ENCODE data around the gene MTAP. TPM values are rescaled to one million over a fixed set of nuclear protein-coding genes. Genes with fewer than 3 reads are reported as not detected.

The MTAP gene
- total and polyA plus RNA-seq, 4 donors = 8.6 to 17.7 (median 12.6) TPM

- H3K4me3 ChIP-seq (ENCODE audit: low read depth in 1 of 3, low read length in 3 of 3) = no peak overlapping the region
- TF ChIP-seq YY1 (IDR thresholded peaks at IDR 0.05) = no peak
- TF ChIP-seq, protein P1, sequence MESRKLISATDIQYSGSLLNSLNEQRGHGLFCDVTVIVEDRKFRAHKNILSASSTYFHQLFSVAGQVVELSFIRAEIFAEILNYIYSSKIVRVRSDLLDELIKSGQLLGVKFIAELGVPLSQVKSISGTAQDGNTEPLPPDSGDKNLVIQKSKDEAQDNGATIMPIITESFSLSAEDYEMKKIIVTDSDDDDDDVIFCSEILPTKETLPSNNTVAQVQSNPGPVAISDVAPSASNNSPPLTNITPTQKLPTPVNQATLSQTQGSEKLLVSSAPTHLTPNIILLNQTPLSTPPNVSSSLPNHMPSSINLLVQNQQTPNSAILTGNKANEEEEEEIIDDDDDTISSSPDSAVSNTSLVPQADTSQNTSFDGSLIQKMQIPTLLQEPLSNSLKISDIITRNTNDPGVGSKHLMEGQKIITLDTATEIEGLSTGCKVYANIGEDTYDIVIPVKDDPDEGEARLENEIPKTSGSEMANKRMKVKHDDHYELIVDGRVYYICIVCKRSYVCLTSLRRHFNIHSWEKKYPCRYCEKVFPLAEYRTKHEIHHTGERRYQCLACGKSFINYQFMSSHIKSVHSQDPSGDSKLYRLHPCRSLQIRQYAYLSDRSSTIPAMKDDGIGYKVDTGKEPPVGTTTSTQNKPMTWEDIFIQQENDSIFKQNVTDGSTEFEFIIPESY (IDR thresholded peaks at IDR 0.05) = no peak
- TF ChIP-seq GABPA (IDR thresholded peaks at IDR 0.05 in 1 of 2, conservative IDR thresholded peaks at IDR 0.05 in 1 of 2) = no peak
- TF ChIP-seq FOXA1 (IDR thresholded peaks at IDR 0.05) = no peak
- TF ChIP-seq, protein P2, sequence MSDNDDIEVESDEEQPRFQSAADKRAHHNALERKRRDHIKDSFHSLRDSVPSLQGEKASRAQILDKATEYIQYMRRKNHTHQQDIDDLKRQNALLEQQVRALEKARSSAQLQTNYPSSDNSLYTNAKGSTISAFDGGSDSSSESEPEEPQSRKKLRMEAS (IDR thresholded peaks at IDR 0.05) = no peak
- no peak for TF ChIP-seq FOXA2 (IDR thresholded peaks at IDR 0.05)
- TF ChIP-seq HNF4A (conservative IDR thresholded peaks at IDR 0.05) = no peak
- H3K36me3 ChIP-seq (ENCODE audit: control insufficient read depth in 4 of 4, insufficient read depth in 3 of 4, low read depth in 1 of 4, low read length in 3 of 4) = peaks cover 0 to 6% (median 0%) of the 10 kb centered on the region in 4 donors
- no peaks in the 10 kb centered on the region for H3K4me1 ChIP-seq (ENCODE audit: control insufficient read depth in 4 of 4, insufficient read depth in 4 of 4, low read length in 3 of 4)
- DNase-seq (ENCODE audit: low spot score) = no peak
- no peak overlapping the region for H3K9ac ChIP-seq (ENCODE audit: low read depth in 1 of 2, low read length in 2 of 2)
- H3K27me3 ChIP-seq (ENCODE audit: control insufficient read depth in 4 of 4, insufficient read depth in 4 of 4, low read length in 3 of 4) = no peaks in the 10 kb centered on the region
- no peak overlapping the region for H3K27ac ChIP-seq (ENCODE audit: low read depth in 1 of 2, low read length in 2 of 2)
- no peaks in the 10 kb centered on the region for H3K9me3 ChIP-seq (ENCODE audit: control insufficient read depth in 4 of 4, low read length in 3 of 4)
Observed at GRCh38 chr9:21927752-21928151, 125.3 kb downstream of the MTAP start.

- Histone ChIP-seq H3K4me3 (ENCODE audit: low read depth in 1 of 3, low read length in 3 of 3) (no peak overlapping the region), H3K27me3 (ENCODE audit: control insufficient read depth in 4 of 4, insufficient read depth in 4 of 4, low read length in 3 of 4) (no peaks in the 10 kb centered on the region), H3K9ac (ENCODE audit: low read depth in 1 of 2, low read length in 2 of 2) (no peak overlapping the region), H3K4me1 (ENCODE audit: control insufficient read depth in 4 of 4, insufficient read depth in 4 of 4, low read length in 3 of 4) (no peaks in the 10 kb centered on the region), H3K36me3 (ENCODE audit: control insufficient read depth in 4 of 4, insufficient read depth in 3 of 4, low read depth in 1 of 4, low read length in 3 of 4) (peaks cover 0 to 6% (median 0%) of the 10 kb centered on the region in 4 donors), H3K9me3 (ENCODE audit: control insufficient read depth in 4 of 4, low read length in 3 of 4) (no peaks in the 10 kb centered on the region), H3K27ac (ENCODE audit: low read depth in 1 of 2, low read length in 2 of 2) (no peak overlapping the region)
- no peak for DNase-seq (ENCODE audit: low spot score)
- TF ChIP-seq, protein P3, sequence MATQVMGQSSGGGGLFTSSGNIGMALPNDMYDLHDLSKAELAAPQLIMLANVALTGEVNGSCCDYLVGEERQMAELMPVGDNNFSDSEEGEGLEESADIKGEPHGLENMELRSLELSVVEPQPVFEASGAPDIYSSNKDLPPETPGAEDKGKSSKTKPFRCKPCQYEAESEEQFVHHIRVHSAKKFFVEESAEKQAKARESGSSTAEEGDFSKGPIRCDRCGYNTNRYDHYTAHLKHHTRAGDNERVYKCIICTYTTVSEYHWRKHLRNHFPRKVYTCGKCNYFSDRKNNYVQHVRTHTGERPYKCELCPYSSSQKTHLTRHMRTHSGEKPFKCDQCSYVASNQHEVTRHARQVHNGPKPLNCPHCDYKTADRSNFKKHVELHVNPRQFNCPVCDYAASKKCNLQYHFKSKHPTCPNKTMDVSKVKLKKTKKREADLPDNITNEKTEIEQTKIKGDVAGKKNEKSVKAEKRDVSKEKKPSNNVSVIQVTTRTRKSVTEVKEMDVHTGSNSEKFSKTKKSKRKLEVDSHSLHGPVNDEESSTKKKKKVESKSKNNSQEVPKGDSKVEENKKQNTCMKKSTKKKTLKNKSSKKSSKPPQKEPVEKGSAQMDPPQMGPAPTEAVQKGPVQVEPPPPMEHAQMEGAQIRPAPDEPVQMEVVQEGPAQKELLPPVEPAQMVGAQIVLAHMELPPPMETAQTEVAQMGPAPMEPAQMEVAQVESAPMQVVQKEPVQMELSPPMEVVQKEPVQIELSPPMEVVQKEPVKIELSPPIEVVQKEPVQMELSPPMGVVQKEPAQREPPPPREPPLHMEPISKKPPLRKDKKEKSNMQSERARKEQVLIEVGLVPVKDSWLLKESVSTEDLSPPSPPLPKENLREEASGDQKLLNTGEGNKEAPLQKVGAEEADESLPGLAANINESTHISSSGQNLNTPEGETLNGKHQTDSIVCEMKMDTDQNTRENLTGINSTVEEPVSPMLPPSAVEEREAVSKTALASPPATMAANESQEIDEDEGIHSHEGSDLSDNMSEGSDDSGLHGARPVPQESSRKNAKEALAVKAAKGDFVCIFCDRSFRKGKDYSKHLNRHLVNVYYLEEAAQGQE (IDR thresholded peaks at IDR 0.05) = no peak
- TF ChIP-seq, protein P4, sequence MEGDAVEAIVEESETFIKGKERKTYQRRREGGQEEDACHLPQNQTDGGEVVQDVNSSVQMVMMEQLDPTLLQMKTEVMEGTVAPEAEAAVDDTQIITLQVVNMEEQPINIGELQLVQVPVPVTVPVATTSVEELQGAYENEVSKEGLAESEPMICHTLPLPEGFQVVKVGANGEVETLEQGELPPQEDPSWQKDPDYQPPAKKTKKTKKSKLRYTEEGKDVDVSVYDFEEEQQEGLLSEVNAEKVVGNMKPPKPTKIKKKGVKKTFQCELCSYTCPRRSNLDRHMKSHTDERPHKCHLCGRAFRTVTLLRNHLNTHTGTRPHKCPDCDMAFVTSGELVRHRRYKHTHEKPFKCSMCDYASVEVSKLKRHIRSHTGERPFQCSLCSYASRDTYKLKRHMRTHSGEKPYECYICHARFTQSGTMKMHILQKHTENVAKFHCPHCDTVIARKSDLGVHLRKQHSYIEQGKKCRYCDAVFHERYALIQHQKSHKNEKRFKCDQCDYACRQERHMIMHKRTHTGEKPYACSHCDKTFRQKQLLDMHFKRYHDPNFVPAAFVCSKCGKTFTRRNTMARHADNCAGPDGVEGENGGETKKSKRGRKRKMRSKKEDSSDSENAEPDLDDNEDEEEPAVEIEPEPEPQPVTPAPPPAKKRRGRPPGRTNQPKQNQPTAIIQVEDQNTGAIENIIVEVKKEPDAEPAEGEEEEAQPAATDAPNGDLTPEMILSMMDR (IDR thresholded peaks at IDR 0.05; ENCODE audit: low read depth, low read length, missing input control) = no peak
- TF ChIP-seq, protein P2 (IDR thresholded peaks at IDR 0.05) = no peak
- TF ChIP-seq JUND (IDR thresholded peaks at IDR 0.05) = no peak
- TF ChIP-seq, protein P1 (IDR thresholded peaks at IDR 0.05) = no peak
- no peak for TF ChIP-seq EGR1 (IDR thresholded peaks at IDR 0.05; ENCODE audit: low read depth in 2 of 2)
- no peak for TF ChIP-seq YY1 (IDR thresholded peaks at IDR 0.05)
- TF ChIP-seq ATF3 (IDR thresholded peaks at IDR 0.05) = no peak
- TF ChIP-seq RAD21 (IDR thresholded peaks at IDR 0.05) = no peak
- TF ChIP-seq SP1 (IDR thresholded peaks at IDR 0.05) = no peak
- no peak for TF ChIP-seq TAF1 (conservative IDR thresholded peaks at IDR 0.05)
- no peak for TF ChIP-seq FOXA2 (IDR thresholded peaks at IDR 0.05)
- no peak for TF ChIP-seq GABPA (IDR thresholded peaks at IDR 0.05 in 1 of 2, conservative IDR thresholded peaks at IDR 0.05 in 1 of 2)
- WGBS = 78% methylated on average over 1 of the region's 1 CpG
Observed at GRCh38 chr9:21931428-21931827, 129.0 kb downstream of the MTAP start.
